ENCODE data around the gene OR10H1.

DNA sequence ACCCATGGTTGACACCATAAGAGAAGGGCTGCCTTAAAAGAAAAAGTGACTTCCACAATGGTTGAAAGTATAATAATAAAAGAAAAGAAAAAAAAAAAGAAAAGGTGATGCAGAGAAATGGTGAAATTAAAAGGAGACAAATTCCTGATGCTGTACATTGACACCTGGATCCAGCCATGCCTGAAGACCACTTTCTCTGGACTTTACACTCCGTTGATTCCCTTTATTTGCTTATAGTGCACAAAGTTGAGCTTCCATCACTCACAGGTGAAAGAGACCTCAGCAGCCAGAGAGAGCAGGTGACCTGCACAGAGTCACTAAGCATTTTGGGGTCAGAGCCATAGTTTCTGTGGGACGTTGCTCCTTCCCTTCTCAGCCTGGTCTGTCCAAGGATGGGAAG is 40.2 kb downstream of the OR10H1 start:
- TF ChIP-seq ZNF221 (tag by site-specific recombination; IDR thresholded peaks at IDR 0.05; ENCODE audit: borderline replicate concordance) (no peak), ZNF830 (tag by site-specific recombination; IDR thresholded peaks at IDR 0.05; ENCODE audit: low read depth) (no peak), ZNF366 (tag by site-specific recombination; conservative IDR thresholded peaks at IDR 0.05) (no peak), ZNF391 (tag by site-specific recombination; IDR thresholded peaks at IDR 0.05; ENCODE audit: borderline replicate concordance, low read depth) (no peak), WT1 (tag by site-specific recombination; IDR thresholded peaks at IDR 0.05) (no peak)
- TF ChIP-seq, protein P1, sequence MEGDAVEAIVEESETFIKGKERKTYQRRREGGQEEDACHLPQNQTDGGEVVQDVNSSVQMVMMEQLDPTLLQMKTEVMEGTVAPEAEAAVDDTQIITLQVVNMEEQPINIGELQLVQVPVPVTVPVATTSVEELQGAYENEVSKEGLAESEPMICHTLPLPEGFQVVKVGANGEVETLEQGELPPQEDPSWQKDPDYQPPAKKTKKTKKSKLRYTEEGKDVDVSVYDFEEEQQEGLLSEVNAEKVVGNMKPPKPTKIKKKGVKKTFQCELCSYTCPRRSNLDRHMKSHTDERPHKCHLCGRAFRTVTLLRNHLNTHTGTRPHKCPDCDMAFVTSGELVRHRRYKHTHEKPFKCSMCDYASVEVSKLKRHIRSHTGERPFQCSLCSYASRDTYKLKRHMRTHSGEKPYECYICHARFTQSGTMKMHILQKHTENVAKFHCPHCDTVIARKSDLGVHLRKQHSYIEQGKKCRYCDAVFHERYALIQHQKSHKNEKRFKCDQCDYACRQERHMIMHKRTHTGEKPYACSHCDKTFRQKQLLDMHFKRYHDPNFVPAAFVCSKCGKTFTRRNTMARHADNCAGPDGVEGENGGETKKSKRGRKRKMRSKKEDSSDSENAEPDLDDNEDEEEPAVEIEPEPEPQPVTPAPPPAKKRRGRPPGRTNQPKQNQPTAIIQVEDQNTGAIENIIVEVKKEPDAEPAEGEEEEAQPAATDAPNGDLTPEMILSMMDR (tag by site-specific recombination; IDR thresholded peaks at IDR 0.05) = no peak
- TF ChIP-seq, protein P2, sequence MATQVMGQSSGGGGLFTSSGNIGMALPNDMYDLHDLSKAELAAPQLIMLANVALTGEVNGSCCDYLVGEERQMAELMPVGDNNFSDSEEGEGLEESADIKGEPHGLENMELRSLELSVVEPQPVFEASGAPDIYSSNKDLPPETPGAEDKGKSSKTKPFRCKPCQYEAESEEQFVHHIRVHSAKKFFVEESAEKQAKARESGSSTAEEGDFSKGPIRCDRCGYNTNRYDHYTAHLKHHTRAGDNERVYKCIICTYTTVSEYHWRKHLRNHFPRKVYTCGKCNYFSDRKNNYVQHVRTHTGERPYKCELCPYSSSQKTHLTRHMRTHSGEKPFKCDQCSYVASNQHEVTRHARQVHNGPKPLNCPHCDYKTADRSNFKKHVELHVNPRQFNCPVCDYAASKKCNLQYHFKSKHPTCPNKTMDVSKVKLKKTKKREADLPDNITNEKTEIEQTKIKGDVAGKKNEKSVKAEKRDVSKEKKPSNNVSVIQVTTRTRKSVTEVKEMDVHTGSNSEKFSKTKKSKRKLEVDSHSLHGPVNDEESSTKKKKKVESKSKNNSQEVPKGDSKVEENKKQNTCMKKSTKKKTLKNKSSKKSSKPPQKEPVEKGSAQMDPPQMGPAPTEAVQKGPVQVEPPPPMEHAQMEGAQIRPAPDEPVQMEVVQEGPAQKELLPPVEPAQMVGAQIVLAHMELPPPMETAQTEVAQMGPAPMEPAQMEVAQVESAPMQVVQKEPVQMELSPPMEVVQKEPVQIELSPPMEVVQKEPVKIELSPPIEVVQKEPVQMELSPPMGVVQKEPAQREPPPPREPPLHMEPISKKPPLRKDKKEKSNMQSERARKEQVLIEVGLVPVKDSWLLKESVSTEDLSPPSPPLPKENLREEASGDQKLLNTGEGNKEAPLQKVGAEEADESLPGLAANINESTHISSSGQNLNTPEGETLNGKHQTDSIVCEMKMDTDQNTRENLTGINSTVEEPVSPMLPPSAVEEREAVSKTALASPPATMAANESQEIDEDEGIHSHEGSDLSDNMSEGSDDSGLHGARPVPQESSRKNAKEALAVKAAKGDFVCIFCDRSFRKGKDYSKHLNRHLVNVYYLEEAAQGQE (tag by site-specific recombination; IDR thresholded peaks at IDR 0.05) = no peak
